Measurements from ENCODE around the gene WASF2. TPM values are rescaled to one million over a fixed set of nuclear protein-coding genes. Genes with fewer than 3 reads are reported as not detected.
A peak's percentile ranks its signal among the peaks of the same experiment; 100 is the strongest.

Gene WASF2
- total RNA-seq, 4 donors from 2014 or later, result 52.5 to 74.5 (median 57.5) TPM

GRCh38 chr1:27358928-27359313 is 131.0 kb downstream of the WASF2 start:
- H3K4me3 ChIP-seq, result no peak overlapping the region
- no peaks in the 10 kb centered on the region for H3K27me3 ChIP-seq
- H3K4me1 ChIP-seq, result peaks cover 3 to 27% (median 16%) of the 10 kb centered on the region in 4 donors
- no peak overlapping the region for H3K27ac ChIP-seq
- TF ChIP-seq CTCF (IDR thresholded peaks at IDR 0.05) (no peak), POLR2A (IDR thresholded peaks at IDR 0.05) (no peak)
- H3K9me3 ChIP-seq, result no peaks in the 10 kb centered on the region
- DNase-seq, result no peak
- peaks cover 0 to 31% (median 0%) of the 10 kb centered on the region in 3 donors for H3K36me3 ChIP-seq

GRCh38 chr1:27358038-27358927 is 131.7 kb downstream of the WASF2 start:
- Histone ChIP-seq H3K9me3 (no peaks in the 10 kb centered on the region), H3K4me1 (peaks cover 3 to 27% (median 16%) of the 10 kb centered on the region in 4 donors), H3K27ac (no peak overlapping the region), H3K27me3 (no peaks in the 10 kb centered on the region), H3K36me3 (peaks cover 0 to 25% (median 0%) of the 10 kb centered on the region in 3 donors), H3K4me3 (no peak overlapping the region)
- TF ChIP-seq POLR2A (IDR thresholded peaks at IDR 0.05) (no peak), CTCF (IDR thresholded peaks at IDR 0.05) (no peak)
- DNase-seq, result no peak

GRCh38 chr1:27357281-27358037 is 132.5 kb downstream of the WASF2 start:
- Histone ChIP-seq H3K27ac (peak overlapping the region; percentile 6 to 69 (median 36)), H3K27me3 (no peaks in the 10 kb centered on the region), H3K9me3 (no peaks in the 10 kb centered on the region), H3K4me3 (peak overlapping the region; percentile 29 to 50 (median 47)), H3K36me3 (peaks cover 0 to 20% (median 0%) of the 10 kb centered on the region in 3 donors), H3K4me1 (peaks cover 3 to 27% (median 16%) of the 10 kb centered on the region in 4 donors)
- DNase-seq, result peak; percentile 75 to 87 (median 87)
- TF ChIP-seq CTCF (IDR thresholded peaks at IDR 0.05) (peak; percentile 95 to 100 (median 96)), POLR2A (IDR thresholded peaks at IDR 0.05) (no peak)

- Histone ChIP-seq H3K27ac (peak overlapping the region; percentile 6 to 69 (median 36)), H3K4me1 (peaks cover 3 to 27% (median 17%) of the 10 kb centered on the region in 4 donors), H3K27me3 (no peaks in the 10 kb centered on the region), H3K9me3 (no peaks in the 10 kb centered on the region), H3K36me3 (peaks cover 0 to 20% (median 0%) of the 10 kb centered on the region in 3 donors), H3K4me3 (peak overlapping the region; percentile 29 to 50 (median 47))
- peak in 2 of 6 experiments; percentile 22 to 28 for TF ChIP-seq CTCF (IDR thresholded peaks at IDR 0.05)
- TF ChIP-seq POLR2A (IDR thresholded peaks at IDR 0.05), result no peak
- DNase-seq, result peak in 2 of 3 donors; percentile 80 to 86
Observed at GRCh38 chr1:27356619-27357280, 133.2 kb downstream of the WASF2 start.

- Histone ChIP-seq H3K9me3 (no peaks in the 10 kb centered on the region), H3K4me1 (peaks cover 3 to 28% (median 19%) of the 10 kb centered on the region in 4 donors), H3K4me3 (no peak overlapping the region), H3K36me3 (peaks cover 0 to 20% (median 0%) of the 10 kb centered on the region in 3 donors), H3K27ac (peak overlapping the region in 2 of 4 donors; percentile 23 to 69), H3K27me3 (no peaks in the 10 kb centered on the region)
- DNase-seq, result no peak
- TF ChIP-seq POLR2A (IDR thresholded peaks at IDR 0.05), result no peak
- no peak for TF ChIP-seq CTCF (IDR thresholded peaks at IDR 0.05)
Observed at GRCh38 chr1:27356277-27356618, 133.7 kb downstream of the WASF2 start.

All from Peyer's patch (tissue), 4 donors.